Natural killer cell treated with Interleukin-12 subunit alpha and Interleukin-12 subunit beta and Interleukin-15 and Interleukin-18, amount 100 ng/mL, for 72 hours (primary cell): ENCODE data around the gene CNTNAP4. TPM values are rescaled to one million over a fixed set of nuclear protein-coding genes. Genes with fewer than 3 reads are reported as not detected.

Source experiments
- ATAC-seq, 2 donors: fragments of 150-1000 bp; cut with Tn5 transposase in 1 of 2; sonication (Bioruptor Pico), chemical (Tn5 transposase) in 1 of 2; 2 replicates each; pipeline ENCODE4 v1.10.0; 2021
- DNase-seq: peaks from one replicate; pipeline ENCODE4 v3.0.0; 2022; ENCODE audit warnings: low spot score
- H3K27ac Mint-ChIP-seq, 2 donors: 1 replicate in 1 of 2; 2 replicates in 1 of 2; pipeline ENCODE4 v1.8.0; 2022; ENCODE audit warnings: mixed read lengths in 2 of 2, mild to moderate bottlenecking in 1 of 2, moderate library complexity in 1 of 2
- H3K27me3 Mint-ChIP-seq, 2 donors: 1 replicate in 1 of 2; 2 replicates in 1 of 2; pipeline ENCODE4 v1.8.0; 2022; ENCODE audit warnings: mixed read lengths in 2 of 2
- H3K36me3 Mint-ChIP-seq: one replicate; pipeline ENCODE4 v1.8.0; 2022; ENCODE audit warnings: mixed read lengths
- H3K4me1 Mint-ChIP-seq, 2 donors: 1 replicate in 1 of 2; 2 replicates in 1 of 2; pipeline ENCODE4 v1.8.0; 2022; ENCODE audit warnings: low read depth in 2 of 2, mixed read lengths in 2 of 2, mild to moderate bottlenecking in 1 of 2
- H3K4me3 Mint-ChIP-seq: one replicate; pipeline ENCODE4 v1.8.0; 2022; ENCODE audit warnings: mixed read lengths
- H3K9me3 Mint-ChIP-seq: 2 replicates; pipeline ENCODE4 v1.8.0; 2022; ENCODE audit warnings: mixed read lengths
- total RNA-seq, 2 donors: library from RNA; stranded (reverse); gene quantifications; one replicate each; pipeline ENCODE4 v1.2.3, GENCODE V29; 2022

The CNTNAP4 gene
- total RNA-seq, 2 donors from 2014 or later: not detected

DNA sequence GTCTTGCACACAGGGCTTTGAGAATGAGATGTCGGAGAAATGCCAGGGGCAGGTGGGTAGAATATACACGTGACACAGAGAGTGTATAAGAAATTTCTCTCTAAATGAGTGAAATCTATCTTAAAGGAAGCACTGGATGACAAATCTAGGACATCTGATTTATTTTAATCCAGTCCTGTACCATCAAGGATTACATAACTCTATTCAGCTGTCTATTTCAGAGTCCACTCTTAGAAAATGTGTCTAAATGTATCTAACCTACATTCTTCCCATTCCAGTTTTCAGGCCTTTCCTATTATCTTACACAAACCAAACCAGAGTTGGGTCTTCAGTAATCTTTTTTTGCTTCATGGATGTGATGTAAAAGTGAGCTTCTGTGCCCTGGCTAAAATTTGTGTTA, 181.9 kb downstream of the CNTNAP4 start:
- no peak overlapping the region for H3K4me3 Mint-ChIP-seq
- DNase-seq: no peak
- H3K27ac Mint-ChIP-seq: no peak overlapping the region
- H3K27me3 Mint-ChIP-seq: no peaks in the 10 kb centered on the region
- ATAC-seq: no peak
- no peaks in the 10 kb centered on the region for H3K36me3 Mint-ChIP-seq
- H3K9me3 Mint-ChIP-seq: peaks cover 9% of the 10 kb centered on the region
- H3K4me1 Mint-ChIP-seq: no peaks in the 10 kb centered on the region

DNA sequence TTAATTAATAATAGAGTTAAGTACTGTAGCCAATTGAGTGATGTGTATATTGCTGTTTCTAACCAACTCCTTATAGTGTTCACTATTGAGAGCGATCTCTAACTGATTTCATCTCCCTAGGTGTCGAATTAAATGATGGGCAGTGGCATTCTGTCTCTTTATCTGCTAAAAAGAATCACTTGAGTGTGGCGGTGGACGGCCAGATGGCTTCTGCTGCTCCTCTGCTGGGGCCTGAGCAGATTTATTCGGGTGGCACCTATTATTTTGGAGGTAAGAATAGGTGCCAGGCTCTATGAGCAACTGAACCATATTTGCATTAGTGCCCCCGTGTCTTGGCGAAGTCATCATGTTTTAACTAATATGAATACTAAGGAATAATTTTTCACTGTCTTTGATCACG, 184.6 kb downstream of the CNTNAP4 start:
- no peak for ATAC-seq
- no peaks in the 10 kb centered on the region for H3K4me1 Mint-ChIP-seq
- no peaks in the 10 kb centered on the region for H3K27me3 Mint-ChIP-seq
- no peaks in the 10 kb centered on the region for H3K36me3 Mint-ChIP-seq
- peaks cover 6% of the 10 kb centered on the region for H3K9me3 Mint-ChIP-seq
- no peak for DNase-seq
- H3K27ac Mint-ChIP-seq: no peak overlapping the region
- no peak overlapping the region for H3K4me3 Mint-ChIP-seq

- ATAC-seq: no peak
- Mint-ChIP-seq H3K9me3 (peaks cover 6% of the 10 kb centered on the region), H3K27ac (no peak overlapping the region), H3K36me3 (no peaks in the 10 kb centered on the region), H3K27me3 (no peaks in the 10 kb centered on the region), H3K4me3 (no peak overlapping the region), H3K4me1 (no peaks in the 10 kb centered on the region)
- DNase-seq: no peak
Observed at GRCh38 chr16:76464955-76465620, 187.9 kb downstream of the CNTNAP4 start.

DNA sequence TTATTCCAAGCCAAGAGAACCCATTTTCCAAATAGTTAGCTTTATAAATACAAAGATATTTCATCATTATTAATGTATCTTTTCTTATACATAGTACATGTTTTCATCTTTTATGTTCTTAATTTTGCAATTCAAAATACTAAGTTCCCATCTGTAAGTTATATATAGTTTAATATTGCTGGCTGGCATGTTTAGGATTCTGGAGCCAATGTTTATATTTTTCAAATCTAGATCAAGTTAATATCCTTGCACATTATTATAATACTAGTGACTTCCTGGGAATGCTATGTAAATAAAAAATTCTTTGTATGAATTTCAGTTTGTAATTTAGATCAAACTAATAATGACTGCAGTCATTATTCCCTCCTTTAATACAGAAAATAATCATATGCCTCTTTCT, 189.7 kb downstream of the CNTNAP4 start:
- no peaks in the 10 kb centered on the region for H3K27me3 Mint-ChIP-seq
- no peak overlapping the region for H3K4me3 Mint-ChIP-seq
- H3K9me3 Mint-ChIP-seq: peaks cover 10% of the 10 kb centered on the region
- ATAC-seq (no peak), DNase-seq (no peak)
- H3K4me1 Mint-ChIP-seq: no peaks in the 10 kb centered on the region
- no peaks in the 10 kb centered on the region for H3K36me3 Mint-ChIP-seq
- no peak overlapping the region for H3K27ac Mint-ChIP-seq

DNA sequence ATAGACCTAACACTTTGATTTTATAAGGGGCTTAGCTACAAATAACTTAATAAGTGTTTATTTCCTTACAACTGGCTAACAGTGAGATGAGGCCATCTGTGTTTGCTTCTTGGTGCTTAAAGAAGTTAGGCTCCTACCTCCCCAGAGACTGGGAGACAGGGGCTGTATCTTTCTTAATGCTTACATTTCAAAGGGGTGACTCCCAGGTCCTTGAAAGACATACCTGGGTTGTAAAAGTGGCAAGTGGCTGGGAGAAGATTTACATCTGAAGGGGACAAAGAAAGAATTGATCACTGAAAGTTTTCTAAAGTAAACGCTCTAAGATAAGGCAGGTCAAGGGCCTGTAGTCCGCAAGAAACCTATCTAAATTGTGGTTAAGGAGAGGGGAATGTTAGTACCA, 196.8 kb downstream of the CNTNAP4 start:
- no peaks in the 10 kb centered on the region for H3K4me1 Mint-ChIP-seq
- H3K36me3 Mint-ChIP-seq: no peaks in the 10 kb centered on the region
- H3K27ac Mint-ChIP-seq: no peak overlapping the region
- no peak overlapping the region for H3K4me3 Mint-ChIP-seq
- H3K27me3 Mint-ChIP-seq: no peaks in the 10 kb centered on the region
- peaks cover 8% of the 10 kb centered on the region for H3K9me3 Mint-ChIP-seq
- DNase-seq (no peak), ATAC-seq (no peak)

DNA sequence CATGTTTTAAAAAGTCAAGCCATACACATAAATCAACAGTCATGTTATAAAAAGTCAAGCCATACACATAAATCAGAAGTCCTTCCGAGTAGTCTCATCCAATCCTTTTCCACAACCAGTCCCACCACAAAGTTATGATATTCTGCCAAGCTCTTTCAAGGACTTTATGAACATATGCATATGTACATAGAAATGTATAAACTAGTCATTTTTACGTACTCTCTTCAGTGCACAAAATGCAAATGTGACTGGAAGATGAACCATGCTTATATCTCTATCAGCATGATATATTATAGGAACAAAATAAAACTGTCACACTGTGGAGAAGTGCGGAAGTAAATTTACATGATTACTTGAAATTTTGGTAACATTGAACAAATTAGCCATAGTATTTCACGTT, 200.9 kb downstream of the CNTNAP4 start:
- ATAC-seq (no peak), DNase-seq (no peak)
- no peaks in the 10 kb centered on the region for H3K27me3 Mint-ChIP-seq
- peaks cover 12% of the 10 kb centered on the region for H3K9me3 Mint-ChIP-seq
- no peaks in the 10 kb centered on the region for H3K4me1 Mint-ChIP-seq
- H3K36me3 Mint-ChIP-seq: no peaks in the 10 kb centered on the region
- no peak overlapping the region for H3K4me3 Mint-ChIP-seq
- H3K27ac Mint-ChIP-seq: no peak overlapping the region

GRCh38 chr16:76483307-76483909, 206.2 kb downstream of the CNTNAP4 start:
- no peaks in the 10 kb centered on the region for H3K4me1 Mint-ChIP-seq
- no peak for ATAC-seq
- H3K27ac Mint-ChIP-seq: no peak overlapping the region
- H3K27me3 Mint-ChIP-seq: no peaks in the 10 kb centered on the region
- DNase-seq: no peak
- no peaks in the 10 kb centered on the region for H3K36me3 Mint-ChIP-seq
- no peak overlapping the region for H3K4me3 Mint-ChIP-seq
- H3K9me3 Mint-ChIP-seq: peaks cover 15% of the 10 kb centered on the region

DNA sequence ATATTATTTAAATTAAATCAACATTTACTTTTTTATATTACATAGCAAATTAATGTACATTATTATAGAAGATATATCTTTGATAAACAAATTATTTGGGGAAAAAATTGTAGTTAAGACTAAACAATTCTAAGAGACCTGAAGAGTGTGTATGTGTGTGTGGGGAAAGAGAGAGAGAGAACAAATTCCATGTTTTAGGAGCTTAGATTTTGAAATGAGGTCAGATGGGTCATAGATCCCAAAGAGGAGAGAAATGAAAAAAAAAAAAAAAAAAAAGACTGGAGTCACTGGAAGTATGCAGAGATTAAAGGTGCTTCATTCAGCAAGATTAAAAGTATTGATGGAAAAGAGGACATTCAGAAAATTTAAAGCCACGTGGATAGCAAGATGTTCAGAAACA, 206.8 kb downstream of the CNTNAP4 start:
- H3K4me1 Mint-ChIP-seq: no peaks in the 10 kb centered on the region
- no peaks in the 10 kb centered on the region for H3K36me3 Mint-ChIP-seq
- peaks cover 15% of the 10 kb centered on the region for H3K9me3 Mint-ChIP-seq
- no peaks in the 10 kb centered on the region for H3K27me3 Mint-ChIP-seq
- no peak for ATAC-seq
- H3K4me3 Mint-ChIP-seq: no peak overlapping the region
- DNase-seq: no peak
- no peak overlapping the region for H3K27ac Mint-ChIP-seq

DNA sequence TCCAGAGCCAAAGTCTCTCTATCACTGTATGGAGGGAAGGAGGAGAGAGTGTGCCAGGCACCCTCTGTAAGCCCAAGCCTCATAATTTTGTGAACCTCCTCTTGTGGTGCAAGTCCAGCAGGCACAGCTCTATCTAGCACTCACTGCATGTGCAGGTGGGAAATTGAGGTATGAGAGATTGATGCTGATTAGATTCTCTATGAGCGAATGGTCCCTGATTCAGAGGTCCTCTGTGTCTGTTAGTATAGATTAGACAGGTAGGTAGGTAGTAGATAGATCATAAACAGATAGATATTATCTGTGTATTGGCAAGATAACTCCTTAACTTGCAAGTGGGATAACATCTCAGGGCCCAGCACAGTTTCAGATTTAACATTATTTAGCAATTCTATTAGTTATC, 209.5 kb downstream of the CNTNAP4 start:
- H3K27ac Mint-ChIP-seq: no peak overlapping the region
- H3K27me3 Mint-ChIP-seq: no peaks in the 10 kb centered on the region
- H3K36me3 Mint-ChIP-seq: no peaks in the 10 kb centered on the region
- H3K9me3 Mint-ChIP-seq: peaks cover 21% of the 10 kb centered on the region
- no peak overlapping the region for H3K4me3 Mint-ChIP-seq
- no peak for ATAC-seq
- no peaks in the 10 kb centered on the region for H3K4me1 Mint-ChIP-seq
- no peak for DNase-seq

- Mint-ChIP-seq H3K4me3 (no peak overlapping the region), H3K36me3 (no peaks in the 10 kb centered on the region), H3K9me3 (peaks cover 22% of the 10 kb centered on the region)
Observed at GRCh38 chr16:76487411-76488064, 210.3 kb downstream of the CNTNAP4 start.

DNA sequence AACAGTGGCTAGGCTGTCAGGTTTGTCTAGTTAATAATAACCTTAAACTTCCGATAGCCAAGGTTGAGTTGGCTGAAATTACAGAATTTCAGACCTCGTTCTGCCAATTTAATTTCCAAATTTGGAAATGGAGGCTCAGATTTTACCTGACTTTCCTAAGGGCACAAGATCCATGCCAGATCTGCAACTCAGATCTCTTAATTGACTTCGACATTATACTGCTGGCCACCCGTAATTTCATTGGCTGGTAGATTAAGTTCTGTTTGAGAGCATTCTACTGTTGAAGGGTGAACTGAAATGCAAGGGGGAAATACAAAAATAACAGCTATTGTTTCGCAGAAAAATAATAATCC, 210.8 kb downstream of the CNTNAP4 start:
- no peaks in the 10 kb centered on the region for H3K36me3 Mint-ChIP-seq
- no peaks in the 10 kb centered on the region for H3K4me1 Mint-ChIP-seq
- DNase-seq (no peak), ATAC-seq (no peak)
- no peaks in the 10 kb centered on the region for H3K27me3 Mint-ChIP-seq
- no peak overlapping the region for H3K4me3 Mint-ChIP-seq
- peaks cover 25% of the 10 kb centered on the region for H3K9me3 Mint-ChIP-seq
- no peak overlapping the region for H3K27ac Mint-ChIP-seq

More at GRCh38 chr16:76487411-76488064, 210.3 kb downstream of the CNTNAP4 start:
- no peaks in the 10 kb centered on the region for H3K4me1 Mint-ChIP-seq
- no peaks in the 10 kb centered on the region for H3K27me3 Mint-ChIP-seq
- no peak for ATAC-seq
- DNase-seq: no peak
- no peak overlapping the region for H3K27ac Mint-ChIP-seq

GRCh38 chr16:76490036-76490639, 212.9 kb downstream of the CNTNAP4 start:
- Mint-ChIP-seq H3K9me3 (peaks cover 21% of the 10 kb centered on the region), H3K36me3 (no peaks in the 10 kb centered on the region)
- DNase-seq: no peak

GRCh38 chr16:76500006-76500405, 222.8 kb downstream of the CNTNAP4 start:
- DNase-seq: no peak
- no peak overlapping the region for H3K4me3 Mint-ChIP-seq
- ATAC-seq: no peak
- peaks cover 10% of the 10 kb centered on the region for H3K9me3 Mint-ChIP-seq
- H3K27ac Mint-ChIP-seq: no peak overlapping the region
- H3K36me3 Mint-ChIP-seq: peaks cover 4% of the 10 kb centered on the region
- H3K27me3 Mint-ChIP-seq: no peaks in the 10 kb centered on the region
- no peaks in the 10 kb centered on the region for H3K4me1 Mint-ChIP-seq

More at GRCh38 chr16:76490036-76490639, 212.9 kb downstream of the CNTNAP4 start:
- H3K4me3 Mint-ChIP-seq: no peak overlapping the region
- no peak overlapping the region for H3K27ac Mint-ChIP-seq
- H3K4me1 Mint-ChIP-seq: no peaks in the 10 kb centered on the region
- H3K27me3 Mint-ChIP-seq: no peaks in the 10 kb centered on the region
- ATAC-seq: no peak

- peaks cover 4% of the 10 kb centered on the region for H3K36me3 Mint-ChIP-seq
- no peaks in the 10 kb centered on the region for H3K4me1 Mint-ChIP-seq
- no peak for DNase-seq
- no peak for ATAC-seq
- no peaks in the 10 kb centered on the region for H3K27me3 Mint-ChIP-seq
- H3K27ac Mint-ChIP-seq: no peak overlapping the region
- H3K9me3 Mint-ChIP-seq: peaks cover 10% of the 10 kb centered on the region
- no peak overlapping the region for H3K4me3 Mint-ChIP-seq
Observed at GRCh38 chr16:76502063-76502462, 224.9 kb downstream of the CNTNAP4 start.
